ENCODE results near the gene SLIT1.

SLIT1 gene

DNA sequence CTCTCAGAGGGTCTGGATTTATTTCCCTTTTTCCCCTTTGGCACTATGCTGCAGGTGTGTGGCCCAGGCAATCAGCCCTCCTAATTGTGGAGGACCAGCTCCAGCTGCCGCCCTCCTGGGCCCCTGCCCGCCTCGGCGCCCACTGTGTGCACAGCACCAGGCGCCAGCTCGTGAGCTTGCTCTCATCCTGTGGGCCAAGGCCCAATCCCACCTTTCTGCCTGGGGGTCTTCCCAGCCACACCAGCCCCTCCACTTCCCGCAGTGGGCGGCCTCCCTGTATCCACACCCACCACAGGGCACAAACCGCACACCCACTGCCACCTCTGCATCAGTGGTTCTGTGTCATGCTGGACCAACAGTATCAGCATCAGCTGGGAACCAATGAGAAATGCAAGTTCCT, 25.5 kb upstream of the SLIT1 start:
- ATAC-seq (ENCODE audit: low read depth) (no peak), DNase-seq (ENCODE audit: low spot score) (no peak)
- Histone ChIP-seq H3K27me3 (ENCODE audit: insufficient read depth, poor library complexity, severe bottlenecking) (no peaks in the 10 kb centered on the region), H3K9me3 (ENCODE audit: severe bottlenecking) (no peaks in the 10 kb centered on the region), H3K4me1 (ENCODE audit: insufficient read depth, poor library complexity, severe bottlenecking) (no peaks in the 10 kb centered on the region), H3K27ac (ENCODE audit: poor library complexity, severe bottlenecking) (no peak overlapping the region), H3K36me3 (ENCODE audit: low read depth) (no peaks in the 10 kb centered on the region), H3K4me3 (ENCODE audit: severe bottlenecking) (no peak overlapping the region)
- TF ChIP-seq, protein P1, sequence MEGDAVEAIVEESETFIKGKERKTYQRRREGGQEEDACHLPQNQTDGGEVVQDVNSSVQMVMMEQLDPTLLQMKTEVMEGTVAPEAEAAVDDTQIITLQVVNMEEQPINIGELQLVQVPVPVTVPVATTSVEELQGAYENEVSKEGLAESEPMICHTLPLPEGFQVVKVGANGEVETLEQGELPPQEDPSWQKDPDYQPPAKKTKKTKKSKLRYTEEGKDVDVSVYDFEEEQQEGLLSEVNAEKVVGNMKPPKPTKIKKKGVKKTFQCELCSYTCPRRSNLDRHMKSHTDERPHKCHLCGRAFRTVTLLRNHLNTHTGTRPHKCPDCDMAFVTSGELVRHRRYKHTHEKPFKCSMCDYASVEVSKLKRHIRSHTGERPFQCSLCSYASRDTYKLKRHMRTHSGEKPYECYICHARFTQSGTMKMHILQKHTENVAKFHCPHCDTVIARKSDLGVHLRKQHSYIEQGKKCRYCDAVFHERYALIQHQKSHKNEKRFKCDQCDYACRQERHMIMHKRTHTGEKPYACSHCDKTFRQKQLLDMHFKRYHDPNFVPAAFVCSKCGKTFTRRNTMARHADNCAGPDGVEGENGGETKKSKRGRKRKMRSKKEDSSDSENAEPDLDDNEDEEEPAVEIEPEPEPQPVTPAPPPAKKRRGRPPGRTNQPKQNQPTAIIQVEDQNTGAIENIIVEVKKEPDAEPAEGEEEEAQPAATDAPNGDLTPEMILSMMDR (IDR thresholded peaks at IDR 0.05; ENCODE audit: poor library complexity, severe bottlenecking): no peak

- Histone ChIP-seq H3K27ac (ENCODE audit: poor library complexity, severe bottlenecking) (no peak overlapping the region), H3K4me3 (ENCODE audit: severe bottlenecking) (no peak overlapping the region), H3K36me3 (ENCODE audit: low read depth) (no peaks in the 10 kb centered on the region), H3K9me3 (ENCODE audit: severe bottlenecking) (no peaks in the 10 kb centered on the region), H3K27me3 (ENCODE audit: insufficient read depth, poor library complexity, severe bottlenecking) (no peaks in the 10 kb centered on the region), H3K4me1 (ENCODE audit: insufficient read depth, poor library complexity, severe bottlenecking) (no peaks in the 10 kb centered on the region)
- ATAC-seq (ENCODE audit: low read depth) (peak; percentile 76), DNase-seq (ENCODE audit: low spot score) (no peak)
- TF ChIP-seq, protein P1 (IDR thresholded peaks at IDR 0.05; ENCODE audit: poor library complexity, severe bottlenecking): peak; percentile 97
Observed at GRCh38 chr10:97210543-97210960, 24.8 kb upstream of the SLIT1 start.

GRCh38 chr10:97207756-97208346, 22.1 kb upstream of the SLIT1 start:
- H3K9me3 ChIP-seq (ENCODE audit: severe bottlenecking): no peaks in the 10 kb centered on the region
- H3K27me3 ChIP-seq (ENCODE audit: insufficient read depth, poor library complexity, severe bottlenecking): no peaks in the 10 kb centered on the region
- H3K27ac ChIP-seq (ENCODE audit: poor library complexity, severe bottlenecking): no peak overlapping the region
- DNase-seq (ENCODE audit: low spot score): no peak
- no peak; the same call in 2 of the 3 replicates for ATAC-seq (ENCODE audit: low read depth)
- TF ChIP-seq, protein P1 (IDR thresholded peaks at IDR 0.05; ENCODE audit: poor library complexity, severe bottlenecking): no peak
- no peak overlapping the region for H3K4me3 ChIP-seq (ENCODE audit: severe bottlenecking)
- H3K4me1 ChIP-seq (ENCODE audit: insufficient read depth, poor library complexity, severe bottlenecking): no peaks in the 10 kb centered on the region
- H3K36me3 ChIP-seq (ENCODE audit: low read depth): no peaks in the 10 kb centered on the region

DNA sequence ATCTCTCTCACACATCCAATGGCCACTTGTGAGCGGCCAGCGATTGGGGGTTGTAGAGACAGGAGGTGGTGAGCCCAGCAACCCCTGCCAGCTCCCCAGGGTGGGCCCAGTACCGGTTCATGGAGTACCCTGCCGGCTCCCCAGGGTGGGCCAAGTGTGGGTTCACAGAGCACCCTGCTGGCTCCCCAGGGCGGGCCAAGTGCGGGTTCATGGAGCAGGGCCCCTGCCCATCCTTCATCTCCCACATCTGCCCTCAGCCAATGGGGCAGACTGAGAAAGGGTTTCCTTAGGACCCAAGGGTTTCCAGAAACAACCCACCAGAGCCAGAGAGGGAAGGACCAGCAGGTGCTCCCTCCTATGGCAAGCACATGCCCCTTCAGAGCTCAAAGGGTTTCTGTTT, 21.4 kb upstream of the SLIT1 start:
- Histone ChIP-seq H3K4me3 (ENCODE audit: severe bottlenecking) (no peak overlapping the region), H3K4me1 (ENCODE audit: insufficient read depth, poor library complexity, severe bottlenecking) (no peaks in the 10 kb centered on the region), H3K27ac (ENCODE audit: poor library complexity, severe bottlenecking) (no peak overlapping the region), H3K9me3 (ENCODE audit: severe bottlenecking) (no peaks in the 10 kb centered on the region), H3K36me3 (ENCODE audit: low read depth) (no peaks in the 10 kb centered on the region), H3K27me3 (ENCODE audit: insufficient read depth, poor library complexity, severe bottlenecking) (no peaks in the 10 kb centered on the region)
- TF ChIP-seq, protein P1 (IDR thresholded peaks at IDR 0.05; ENCODE audit: poor library complexity, severe bottlenecking): no peak
- DNase-seq (ENCODE audit: low spot score): no peak
- ATAC-seq (ENCODE audit: low read depth): no peak

Measured in RWPE2 (cell line).